ENCODE measurements around the gene CYTH4.
"Not testable (repeated sequence)": the region's sequence is repeated elsewhere in the genome, so short reads cannot be mapped to it uniquely, and the experiment has no call there.

CYTH4 gene

DNA sequence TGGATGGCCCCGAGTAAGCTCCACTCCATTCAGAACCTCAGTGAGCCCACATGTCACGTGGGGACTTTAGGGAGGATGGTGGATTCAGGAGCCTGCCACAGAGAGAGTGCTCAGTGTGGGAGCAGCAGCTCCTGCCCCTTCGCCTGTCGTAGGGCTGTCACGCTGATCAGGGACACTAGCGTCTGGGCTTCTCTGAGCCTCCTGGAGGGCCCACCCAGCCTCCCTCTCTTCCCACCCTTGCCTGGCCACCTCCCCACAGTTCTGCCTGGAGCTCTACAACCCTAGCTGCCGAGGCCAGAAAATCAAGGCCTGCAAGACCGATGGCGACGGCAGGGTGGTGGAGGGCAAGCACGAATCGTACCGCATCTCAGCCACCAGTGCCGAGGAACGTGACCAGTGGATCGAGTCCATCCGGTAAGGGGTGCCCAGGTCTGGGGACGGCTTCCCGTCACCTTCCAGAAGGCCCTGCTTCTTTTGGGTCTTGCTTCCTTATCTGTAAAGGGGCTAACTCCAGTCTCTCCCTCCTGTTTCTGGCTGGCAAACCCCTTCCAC lies 29.5 kb downstream of the CYTH4 start:
- DNase-seq = no peak

DNA sequence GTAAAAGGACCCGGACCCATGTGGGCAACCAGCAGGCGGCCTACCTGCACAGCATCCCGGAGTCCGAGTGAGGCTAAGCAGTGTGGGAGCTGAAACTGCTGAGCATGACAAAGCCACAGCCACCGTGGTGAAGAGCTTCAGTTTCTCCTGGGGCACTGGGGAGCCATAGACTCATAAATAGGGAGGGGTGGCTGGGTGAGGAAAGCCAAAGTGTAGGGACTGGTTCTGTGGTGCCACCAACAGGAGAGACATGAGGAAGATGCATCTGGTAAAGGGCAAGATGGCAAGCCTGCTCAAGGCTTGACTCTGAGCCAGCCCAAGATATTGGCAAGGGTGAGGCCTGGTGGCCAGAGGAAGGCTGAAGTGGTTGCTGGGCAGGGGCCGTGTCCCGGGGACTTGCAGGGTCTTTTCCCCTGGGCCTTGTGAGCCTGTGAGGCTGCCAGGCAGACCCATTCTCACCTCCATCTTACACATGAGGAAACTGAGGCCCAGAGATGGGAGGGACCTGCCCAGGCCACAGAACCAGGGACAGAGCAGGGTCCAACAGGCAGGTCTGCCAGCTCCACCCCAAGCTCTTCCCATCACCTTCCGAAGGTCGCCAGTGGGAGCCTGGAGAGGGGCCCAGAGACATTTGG lies 30.4 kb downstream of the CYTH4 start:
- no peak for DNase-seq

DNA sequence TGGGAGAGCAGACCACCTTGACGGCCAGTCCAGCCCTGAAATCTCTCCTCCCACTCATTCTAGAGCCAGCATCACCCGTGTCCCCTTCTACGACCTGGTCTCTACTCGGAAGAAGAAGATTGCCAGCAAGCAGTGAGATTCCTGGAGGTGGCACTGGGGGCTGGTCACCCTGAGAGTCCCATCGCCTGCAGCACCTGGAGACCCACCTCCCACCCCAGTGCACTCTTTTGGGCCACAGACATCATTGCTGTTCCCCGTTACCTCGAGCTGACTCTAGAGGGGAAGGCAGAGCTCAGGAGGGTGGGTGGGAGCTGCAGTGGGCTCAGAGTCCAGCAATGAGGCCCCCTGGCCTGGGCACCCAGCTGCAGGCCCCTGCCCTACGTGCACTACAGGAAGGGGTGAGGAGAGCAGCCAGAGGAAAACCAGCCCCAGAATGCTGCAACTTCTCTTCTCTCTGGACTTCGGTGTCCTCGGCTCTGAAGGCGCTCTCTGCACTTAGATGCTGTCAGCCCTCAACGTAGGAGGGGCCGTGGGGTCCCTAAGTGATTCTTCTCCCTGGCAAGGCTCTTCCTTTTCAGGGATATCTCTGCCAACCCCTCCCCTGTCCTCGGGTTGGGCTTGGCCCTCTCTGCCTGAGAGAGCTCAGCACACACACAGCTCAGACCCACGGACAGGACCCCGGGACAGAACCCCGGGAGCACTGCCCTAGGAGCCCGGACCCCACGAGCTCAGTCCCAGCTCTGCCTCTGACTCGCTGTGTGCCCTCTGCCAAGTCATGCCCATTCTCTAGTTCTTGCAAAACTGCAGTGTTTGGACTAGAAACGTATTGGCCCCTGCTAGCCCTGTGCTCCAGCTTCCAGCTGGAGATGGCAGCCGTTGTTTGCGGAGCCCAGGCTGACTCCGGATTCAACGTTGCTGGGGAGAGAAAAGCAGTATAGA lies 31.3 kb downstream of the CYTH4 start:
- DNase-seq = no peak

DNA sequence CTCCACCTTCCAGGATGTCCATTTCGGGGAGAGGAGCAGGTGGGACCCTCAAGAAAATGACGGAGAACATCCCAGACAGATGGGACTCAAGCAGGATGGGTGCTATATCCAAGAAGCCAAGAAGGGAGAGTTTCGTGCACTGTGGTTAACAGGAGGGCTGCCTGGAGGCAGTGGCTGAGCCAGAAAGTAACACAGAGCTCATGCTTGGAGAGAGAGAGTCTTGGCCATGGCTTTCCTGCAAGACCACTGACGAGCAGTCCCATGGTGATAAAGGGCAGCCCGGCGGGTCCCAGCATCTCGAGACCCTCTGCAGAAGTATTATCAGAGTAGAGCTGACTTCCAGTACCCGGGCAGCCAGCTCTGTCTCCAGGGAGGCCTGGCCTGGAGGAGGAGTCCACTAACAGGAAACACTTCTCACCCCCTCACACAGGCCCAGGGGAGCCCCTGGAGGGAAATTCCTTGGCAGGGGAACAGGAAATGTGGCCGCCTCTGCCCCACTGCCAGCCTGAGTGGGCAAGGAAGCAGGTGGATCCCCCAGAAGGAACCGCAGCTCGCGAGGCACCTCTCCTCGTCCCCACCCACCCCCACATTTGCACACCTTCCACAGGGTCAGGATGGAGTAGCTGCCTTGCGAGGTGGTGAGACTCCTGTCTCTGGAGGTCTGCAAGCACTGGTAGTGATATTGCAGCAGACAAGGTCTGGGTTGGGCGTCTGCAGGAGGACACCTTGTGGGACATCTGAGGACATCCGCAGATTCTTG lies 32.2 kb downstream of the CYTH4 start:
- peak; percentile 17 to 28 for DNase-seq

DNA sequence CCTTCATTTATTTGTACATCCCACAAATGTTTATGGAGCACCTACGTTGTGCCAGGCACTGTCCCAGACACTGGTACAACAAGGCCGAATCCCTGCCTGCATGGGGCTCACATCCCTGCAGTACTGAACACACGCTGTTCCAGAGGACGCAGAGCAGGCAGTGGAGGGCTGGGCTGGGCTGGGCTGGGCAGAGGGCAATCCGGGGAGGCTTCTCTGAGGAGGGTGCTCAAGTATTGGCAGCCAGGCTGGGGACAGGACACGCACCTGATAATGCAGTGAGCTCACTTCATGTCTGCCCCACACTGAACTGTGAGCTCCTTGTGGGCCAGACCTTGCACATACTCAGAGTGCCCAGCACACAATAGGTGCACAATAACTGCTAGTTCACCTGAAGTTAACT lies 34.1 kb downstream of the CYTH4 start:
- no peak for DNase-seq

DNA sequence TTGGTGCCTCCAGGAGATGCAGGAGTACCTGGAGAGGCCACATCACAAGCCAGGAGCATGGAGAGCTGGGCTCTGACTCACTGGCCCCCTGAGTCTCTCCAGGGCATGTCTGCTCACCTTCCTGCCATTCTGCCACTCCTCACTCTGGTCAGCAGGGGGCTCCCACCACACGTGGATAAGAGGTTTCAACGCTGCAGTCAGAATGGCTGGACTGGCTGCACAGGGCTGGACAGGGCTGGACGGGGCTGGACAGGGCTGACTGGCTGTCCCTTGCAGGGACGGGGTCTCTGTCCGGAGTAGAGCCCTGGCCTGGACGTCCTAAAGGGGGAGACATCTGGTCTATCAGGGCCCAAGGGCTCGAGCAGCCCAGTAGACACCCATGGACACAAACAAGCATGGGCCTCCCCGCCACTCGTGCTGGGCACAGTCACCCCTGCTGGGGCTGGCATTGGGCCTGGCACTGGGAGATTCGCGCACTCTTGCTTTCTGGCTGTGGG lies 34.6 kb downstream of the CYTH4 start:
- DNase-seq = peak; percentile 63 to 81

DNA sequence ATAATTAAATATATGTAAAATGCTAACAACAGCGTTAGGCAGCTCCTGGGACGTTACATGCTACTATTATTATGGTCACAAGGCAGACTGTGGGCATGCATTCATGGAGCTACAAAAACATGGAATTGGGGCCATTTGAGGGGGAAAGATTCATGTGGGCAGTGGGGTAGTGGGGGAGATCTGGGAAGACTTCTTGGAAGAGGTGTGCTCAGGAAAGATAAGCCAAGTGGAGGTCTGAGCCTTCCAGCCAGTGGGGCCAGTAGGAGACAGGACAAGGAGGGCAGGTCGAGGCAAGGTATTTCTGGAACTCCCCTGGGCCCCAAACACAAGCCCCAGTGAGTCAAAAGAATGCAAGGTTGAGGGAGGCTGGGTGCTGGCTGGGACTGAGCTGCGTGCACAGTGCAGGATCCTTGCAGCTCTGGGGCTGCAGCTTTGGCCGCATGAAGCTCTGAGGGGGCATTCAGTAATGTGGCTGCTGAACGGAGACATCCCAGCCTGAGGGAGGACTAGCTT lies 35.4 kb downstream of the CYTH4 start:
- DNase-seq = no peak

DNA sequence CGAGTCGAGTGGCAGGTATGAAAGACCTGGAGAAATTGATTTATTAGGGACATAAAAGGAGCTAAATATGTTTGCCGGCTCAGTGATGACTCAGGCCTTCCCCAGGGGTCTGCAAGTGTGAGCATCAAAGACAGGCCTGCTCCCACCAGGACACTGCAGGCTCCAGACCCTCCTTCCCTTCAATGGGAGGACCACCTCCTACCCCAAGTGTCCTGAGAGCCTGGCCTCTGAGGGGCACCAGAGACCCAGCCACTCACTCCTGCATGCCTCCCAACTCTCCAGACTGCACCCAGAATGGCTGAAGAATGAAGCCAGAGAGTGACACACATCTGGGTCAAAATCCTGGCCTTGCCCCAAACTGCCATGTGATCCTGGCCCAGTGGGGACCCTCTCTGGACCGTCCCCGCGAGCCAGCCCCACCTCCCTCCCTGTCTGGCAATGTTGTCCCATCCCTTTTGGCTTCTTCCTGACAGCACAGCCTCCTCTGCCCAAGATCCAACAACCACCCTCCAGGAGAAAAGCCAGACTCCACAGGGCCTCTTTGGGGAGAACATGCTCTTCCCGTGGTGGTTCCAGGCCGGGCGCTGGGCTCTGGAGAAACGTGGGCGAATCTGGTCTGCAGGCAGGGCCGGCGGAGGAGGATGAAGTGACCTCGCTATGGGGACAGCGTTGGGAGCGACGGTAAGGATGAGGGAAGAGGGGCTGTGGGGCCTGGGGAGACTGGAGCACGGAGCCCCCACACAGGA lies 36.2 kb downstream of the CYTH4 start:
- no peak for DNase-seq

DNA sequence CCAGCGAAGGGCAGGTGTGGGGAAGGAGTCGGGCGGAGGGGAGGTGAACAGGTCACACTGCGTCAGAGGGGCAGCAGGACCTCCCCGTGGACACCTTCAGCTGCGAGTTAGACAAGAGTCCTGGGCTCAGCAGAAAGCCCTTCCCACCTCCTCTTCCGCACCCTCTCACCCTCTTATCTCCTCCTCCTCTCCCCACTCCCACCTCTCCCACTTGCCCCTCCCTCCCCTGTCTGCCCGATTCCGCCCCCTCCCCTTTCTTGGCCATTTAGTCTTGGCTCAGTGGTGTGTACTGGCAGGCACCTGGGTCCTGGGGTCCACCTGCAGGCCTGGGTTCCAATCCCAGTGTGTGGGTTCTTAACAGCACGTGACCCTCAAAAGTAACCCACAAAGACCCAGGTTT lies 37.2 kb downstream of the CYTH4 start:
- DNase-seq = no peak

DNA sequence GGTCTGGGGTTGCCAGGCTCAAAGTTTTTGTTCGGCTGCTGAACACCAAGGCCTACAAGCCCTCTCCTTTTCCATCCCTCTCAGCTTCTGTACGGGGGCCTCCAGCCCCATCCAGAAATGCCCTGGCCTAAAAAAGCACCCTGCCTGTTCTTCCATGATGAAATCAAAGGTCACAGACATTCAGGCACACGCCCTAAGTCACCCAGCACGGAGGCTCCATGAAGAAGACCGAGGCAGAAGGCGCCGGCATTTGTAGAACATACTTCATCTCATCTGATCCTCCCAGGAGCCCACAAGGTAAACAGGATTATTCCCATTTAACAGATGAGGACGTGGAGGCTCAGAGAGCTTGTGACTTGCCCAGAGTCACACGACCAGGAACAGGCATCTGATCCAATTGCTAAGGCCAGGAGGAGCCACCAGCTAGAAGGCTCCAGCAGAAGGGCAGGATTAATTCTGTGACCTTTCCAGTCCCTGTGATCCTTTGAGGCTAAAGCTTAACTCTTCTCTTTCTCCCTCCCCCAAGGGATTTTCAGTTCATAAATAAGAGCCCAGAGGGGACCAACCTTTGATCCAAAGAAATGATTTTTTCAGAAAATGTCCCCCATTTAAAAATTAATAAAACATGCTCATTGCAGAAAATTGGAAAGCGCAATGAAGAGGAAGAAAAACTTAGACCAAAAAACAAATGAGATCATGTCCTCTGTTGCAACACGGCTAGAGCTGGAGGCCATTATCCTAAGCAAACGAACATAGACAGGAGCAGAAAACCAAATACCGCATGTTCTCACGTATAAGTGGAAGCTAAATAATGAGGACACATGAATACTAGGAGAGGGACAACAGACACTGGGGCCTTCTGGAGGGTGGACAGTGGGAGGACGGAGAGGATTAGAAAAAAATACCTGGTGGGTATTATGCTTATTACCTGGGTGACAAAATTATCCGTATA lies 38.7 kb downstream of the CYTH4 start:
- DNase-seq = no peak

DNA sequence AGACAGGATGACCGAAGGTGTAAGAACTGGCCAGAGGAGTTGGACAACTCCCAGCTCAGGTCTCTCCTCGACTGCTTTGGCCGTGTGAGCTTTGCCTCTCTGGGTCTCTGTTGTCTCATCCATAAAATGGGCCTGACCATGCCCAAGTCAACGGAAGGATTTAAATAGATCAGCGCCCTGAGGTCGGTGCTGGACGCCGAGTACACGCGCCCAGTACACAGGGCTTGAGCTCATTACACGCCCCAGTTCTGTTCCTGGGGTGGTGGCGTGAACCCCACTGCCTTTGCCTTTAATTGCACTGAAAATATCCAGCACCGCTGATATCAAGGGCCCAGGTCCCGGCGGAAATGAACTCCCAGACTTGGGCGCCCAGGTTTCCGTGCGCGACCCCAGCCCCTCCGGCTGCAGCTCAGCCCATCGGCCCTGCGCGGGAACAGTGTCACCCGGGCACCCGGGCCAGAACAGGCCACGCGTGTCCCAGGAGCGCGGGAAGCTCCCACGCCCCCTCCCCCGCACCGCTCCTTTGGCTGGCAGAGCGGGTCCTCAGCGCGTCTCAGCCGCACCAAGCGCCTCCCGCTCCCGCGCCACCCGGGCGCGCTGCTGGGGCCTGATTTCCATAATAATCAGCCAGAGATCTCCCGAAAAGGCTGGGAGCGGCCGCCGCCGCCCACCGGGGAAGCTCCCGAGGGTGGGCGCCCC lies 42.2 kb downstream of the CYTH4 start:
- DNase-seq = no peak

DNA sequence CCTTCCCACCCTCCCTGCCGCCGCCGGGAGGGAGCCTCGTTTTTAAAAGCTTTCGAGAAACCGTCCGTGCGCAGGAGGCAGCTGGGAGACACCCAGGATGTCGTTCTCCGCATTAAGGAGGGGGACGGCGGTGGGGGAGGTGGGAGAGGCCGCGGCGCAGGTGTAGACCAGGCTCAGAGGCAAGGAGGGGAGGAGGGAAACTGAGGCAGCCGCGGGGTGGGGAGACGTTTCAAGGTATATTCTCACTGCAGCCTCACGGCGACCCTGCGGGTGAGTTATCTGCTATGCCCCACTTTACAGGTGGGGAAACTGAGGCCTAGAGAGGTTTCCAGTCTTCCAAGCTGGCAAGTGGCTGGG lies 42.7 kb downstream of the CYTH4 start:
- no peak for DNase-seq

DNA sequence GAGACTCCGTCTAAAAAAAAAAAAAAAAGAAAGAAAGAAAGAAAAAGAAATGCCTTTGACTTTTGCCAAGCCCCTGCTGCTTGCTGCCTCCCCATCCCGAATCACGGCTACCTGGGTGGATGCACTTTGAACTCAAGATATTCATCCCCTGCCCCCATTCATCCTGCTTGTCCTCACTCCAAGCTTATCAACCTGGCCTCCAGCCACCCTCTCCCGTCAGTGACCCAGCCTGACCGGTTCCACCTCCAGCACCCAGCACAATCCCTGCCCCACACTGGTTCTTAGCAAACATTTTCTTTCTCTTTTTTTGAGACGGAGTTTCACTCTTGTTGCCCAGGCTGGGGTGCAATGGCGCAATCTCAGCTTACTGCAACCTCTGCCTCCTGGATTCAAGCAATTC lies 44.4 kb downstream of the CYTH4 start:
- DNase-seq = no peak

DNA sequence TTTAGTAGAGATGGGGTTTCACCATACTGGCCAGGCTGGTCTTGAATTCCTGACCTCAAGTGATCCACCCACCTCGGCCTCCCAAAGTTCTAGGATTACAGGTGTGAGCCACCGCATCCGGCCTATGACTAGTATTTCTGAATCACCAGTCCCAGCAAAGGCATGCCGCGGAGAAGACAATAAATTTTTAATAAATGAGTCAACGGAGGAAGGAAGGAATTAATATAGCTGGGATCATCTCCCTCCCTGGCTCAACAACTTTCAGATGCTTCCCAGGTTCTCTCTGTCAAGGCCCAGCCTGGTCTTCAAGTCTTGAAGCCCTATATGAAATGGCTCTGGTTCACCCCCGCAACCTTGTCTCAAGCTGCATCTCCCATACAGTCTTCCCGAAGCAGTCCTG lies 45.7 kb downstream of the CYTH4 start:
- no peak for DNase-seq

DNA sequence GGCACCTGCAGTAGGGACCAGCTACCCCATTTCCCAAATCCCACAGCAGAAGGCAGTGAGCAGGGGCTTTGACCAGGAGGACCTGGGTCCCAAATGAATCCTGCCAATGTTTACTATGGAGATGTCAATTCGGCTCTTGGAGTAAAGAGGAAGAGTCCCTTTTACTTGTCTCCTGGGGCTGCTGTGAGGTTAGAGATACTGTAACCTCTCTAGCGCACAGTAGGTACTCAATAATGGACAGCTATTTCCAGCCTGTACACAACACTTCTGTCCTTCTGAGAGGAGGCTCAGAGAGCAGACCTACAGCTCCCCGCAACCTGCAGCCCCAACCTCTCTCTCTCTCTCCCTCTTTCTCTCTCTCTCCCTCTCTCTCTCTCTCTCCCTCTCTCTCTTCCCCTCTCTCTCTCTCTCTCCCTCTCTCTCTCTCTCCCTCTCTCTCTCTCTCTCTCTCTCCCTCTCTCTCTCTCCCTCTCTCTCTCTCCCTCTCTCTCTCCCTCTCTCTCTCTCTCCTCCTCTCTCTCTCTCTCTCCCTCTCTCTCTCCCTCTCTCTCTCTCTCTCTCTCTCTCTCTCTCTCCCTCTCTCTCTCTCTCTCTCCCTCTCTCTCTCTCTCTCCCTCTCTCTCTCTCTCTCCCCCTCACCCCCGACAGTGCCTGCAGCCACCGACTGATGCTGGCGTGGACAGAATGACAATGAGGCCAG lies 46.4 kb downstream of the CYTH4 start:
- not testable (repeated sequence) for DNase-seq

DNA sequence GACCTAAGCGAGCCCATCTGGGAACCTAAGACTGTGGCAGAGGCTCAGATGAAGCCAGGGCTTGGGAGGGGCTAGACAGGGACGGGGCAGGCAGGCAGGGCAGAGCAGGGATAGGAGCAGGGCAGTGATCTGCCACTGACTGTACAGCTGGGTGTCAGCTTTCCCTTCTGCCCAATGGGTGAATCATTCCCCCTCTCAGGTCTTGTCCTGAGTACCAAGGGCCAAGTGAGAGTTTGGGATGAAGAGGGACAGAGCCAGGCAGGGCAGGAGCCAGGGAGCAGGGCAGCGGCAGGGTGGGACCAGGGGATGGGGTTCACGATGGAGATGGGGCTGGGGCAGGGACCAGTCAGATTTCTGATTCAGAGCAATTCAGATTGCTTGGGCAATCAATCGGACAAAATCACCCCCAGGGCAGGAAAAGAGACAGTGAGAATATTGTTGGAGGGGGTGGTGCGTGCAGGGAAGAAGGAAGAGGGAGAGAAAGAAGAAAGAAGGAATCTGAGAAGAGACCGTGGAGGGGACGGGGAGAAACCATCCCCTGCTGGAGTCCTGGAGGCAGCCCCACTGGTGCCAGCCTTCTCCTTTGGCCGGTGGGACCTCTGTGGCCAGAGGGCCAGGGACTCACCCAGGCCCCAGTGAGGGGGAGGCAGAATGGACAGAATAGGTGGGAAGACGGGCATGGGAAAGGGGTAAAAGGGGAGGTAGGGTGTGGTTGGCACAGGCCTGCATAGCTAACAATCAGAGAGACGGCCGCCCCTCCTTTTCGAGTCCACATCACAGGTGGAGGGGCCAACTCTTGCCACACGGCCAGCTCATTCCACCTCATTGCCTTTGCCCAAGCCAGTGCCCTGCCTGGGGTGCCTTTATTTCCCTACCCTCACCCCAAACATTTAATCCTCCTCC lies 47.2 kb downstream of the CYTH4 start:
- no peak for DNase-seq

DNA sequence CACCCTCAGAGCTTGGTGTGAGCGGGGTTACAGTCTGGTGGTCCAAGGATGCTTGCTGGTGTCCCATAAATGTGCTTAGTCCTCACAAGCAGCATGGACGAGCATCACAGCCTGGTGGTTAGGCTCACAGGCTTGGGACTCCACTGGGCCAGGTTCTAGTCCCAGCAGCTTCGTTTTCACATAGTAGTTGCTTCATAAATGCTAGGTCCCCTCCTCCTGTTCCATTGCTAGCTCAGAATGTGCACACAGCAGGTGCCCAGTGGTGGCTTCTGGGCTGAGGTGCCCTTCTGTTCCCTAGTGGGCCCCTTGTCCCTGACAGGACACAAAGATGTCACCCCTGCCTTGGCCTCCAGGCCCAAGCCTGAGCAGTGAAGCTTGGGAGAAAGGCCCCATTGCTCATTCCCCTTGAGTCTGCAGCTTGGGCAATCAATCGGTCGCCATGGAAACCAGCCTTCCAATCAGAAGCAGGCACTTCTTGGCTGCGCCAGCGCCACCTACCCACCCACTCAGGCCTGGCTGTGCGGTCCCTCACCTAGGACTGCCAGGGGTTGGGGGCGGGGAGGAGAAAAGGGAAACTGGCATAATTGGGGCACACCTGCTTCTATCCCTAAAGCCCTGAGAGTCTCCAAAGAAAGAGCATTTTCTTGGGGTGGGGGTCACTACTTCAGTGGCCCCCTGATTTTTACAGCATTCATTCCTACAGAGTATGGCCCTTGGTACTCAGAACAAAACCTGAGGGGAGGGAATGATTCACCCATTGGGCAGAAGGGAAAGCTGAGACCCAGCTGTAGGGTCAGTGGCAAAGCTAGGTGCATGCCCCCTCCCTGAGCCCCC lies 48.1 kb downstream of the CYTH4 start:
- no peak for DNase-seq

DNA sequence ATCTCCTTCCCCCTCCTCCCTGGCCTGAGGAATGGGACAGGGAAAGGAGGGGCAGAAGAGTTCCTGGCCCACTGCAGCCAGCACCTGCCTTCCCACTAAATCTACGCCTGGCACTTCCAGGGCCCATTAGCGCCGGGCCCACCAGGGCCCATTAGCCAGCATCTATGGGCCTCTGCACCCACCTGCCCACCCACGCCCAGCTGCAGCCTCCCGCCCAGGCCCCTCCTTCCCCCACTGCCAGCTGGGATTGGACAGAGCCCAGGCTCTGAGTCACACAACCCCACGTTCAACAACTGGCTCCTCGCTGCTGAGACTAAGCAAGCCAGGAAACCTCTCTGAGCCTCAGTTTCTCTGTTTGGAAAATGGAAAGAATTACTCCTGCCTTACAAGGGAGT lies 48.7 kb downstream of the CYTH4 start:
- no peak for DNase-seq
